ENCODE data around the gene TTLL11.
A peak's percentile ranks its signal among the peaks of the same experiment; 100 is the strongest.

TTLL11 gene

GRCh38 chr9:121862371-121863332 is 230.5 kb downstream of the TTLL11 start:
- no CpG with 5 or more reads among the region's 19 CpGs for WGBS, 2 donors (ENCODE audit: extremely low coverage in 2 of 2, insufficient read length in 2 of 2, insufficient replicate concordance in 1 of 2)
- H3K23ac ChIP-seq (ENCODE audit: low read depth, low read length, poor library complexity), result no peak overlapping the region
- H2BK5ac ChIP-seq (ENCODE audit: low read length), result no peak overlapping the region
- H4K8ac ChIP-seq (ENCODE audit: low read depth, low read length), result no peak overlapping the region
- DNase-seq (ENCODE audit: low spot score), result no peak
- H3K4me1 ChIP-seq (ENCODE audit: control insufficient read depth in 2 of 2, insufficient read depth in 1 of 2, low read depth in 1 of 2, low read length in 2 of 2), result peaks cover 9 to 11% of the 10 kb centered on the region in 2 donors
- H3K4ac ChIP-seq (ENCODE audit: low read length), result no peak overlapping the region
- no peaks in the 10 kb centered on the region for H3K36me3 ChIP-seq (replicated peaks in 1 of 2; ENCODE audit: control insufficient read depth in 2 of 2, insufficient read depth in 2 of 2, low read length in 2 of 2)
- H2BK120ac ChIP-seq (ENCODE audit: low read depth, low read length), result no peak overlapping the region
- H3K4me3 ChIP-seq (ENCODE audit: low read length in 2 of 2), result no peak overlapping the region
- no peak overlapping the region for H3K18ac ChIP-seq (ENCODE audit: low read length)
- no peaks in the 10 kb centered on the region for H3K79me1 ChIP-seq (ENCODE audit: low read depth, low read length)
- H4K91ac ChIP-seq (ENCODE audit: low read depth, low read length, poor library complexity), result no peak overlapping the region
- no peak overlapping the region for H3K14ac ChIP-seq (ENCODE audit: low read length)
- H2AFZ ChIP-seq (ENCODE audit: low read length), result no peak overlapping the region
- no peak overlapping the region for H2BK12ac ChIP-seq (ENCODE audit: low read length)
- no peaks in the 10 kb centered on the region for H3K9me3 ChIP-seq (replicated peaks in 1 of 2; ENCODE audit: control insufficient read depth in 2 of 2, insufficient read depth in 1 of 2, low read depth in 1 of 2, low read length in 2 of 2)
- peaks cover 0 to 71% (median 0%) of the 10 kb centered on the region in 3 experiments for H3K27me3 ChIP-seq (ENCODE audit: control insufficient read depth in 3 of 3, insufficient read depth in 3 of 3, low read depth in 1 of 3, low read length in 3 of 3)
- no peak overlapping the region for H2BK15ac ChIP-seq (ENCODE audit: low read length)
- H3K9ac ChIP-seq (ENCODE audit: low read depth, low read length, poor library complexity), result no peak overlapping the region
- H2AK5ac ChIP-seq (ENCODE audit: low read depth, low read length), result no peak overlapping the region
- H3K27ac ChIP-seq (replicated peaks; ENCODE audit: low read length), result no peak overlapping the region
- H3K4me2 ChIP-seq (ENCODE audit: insufficient read depth, low read length, poor library complexity, severe bottlenecking), result no peak overlapping the region

GRCh38 chr9:121861501-121862180 is 231.5 kb downstream of the TTLL11 start:
- Histone ChIP-seq H3K4me3 (ENCODE audit: low read length in 2 of 2) (no peak overlapping the region), H2AK5ac (ENCODE audit: low read depth, low read length) (no peak overlapping the region), H3K4me1 (ENCODE audit: control insufficient read depth in 2 of 2, insufficient read depth in 1 of 2, low read depth in 1 of 2, low read length in 2 of 2) (peaks cover 9 to 11% of the 10 kb centered on the region in 2 donors), H3K36me3 (replicated peaks in 1 of 2; ENCODE audit: control insufficient read depth in 2 of 2, insufficient read depth in 2 of 2, low read length in 2 of 2) (no peaks in the 10 kb centered on the region), H2BK12ac (ENCODE audit: low read length) (no peak overlapping the region), H3K18ac (ENCODE audit: low read length) (peak overlapping the region; percentile 50), H3K14ac (ENCODE audit: low read length) (peak overlapping the region; percentile 11), H3K27me3 (ENCODE audit: control insufficient read depth in 3 of 3, insufficient read depth in 3 of 3, low read depth in 1 of 3, low read length in 3 of 3) (peaks cover 0 to 68% (median 0%) of the 10 kb centered on the region in 3 experiments), H3K4ac (ENCODE audit: low read length) (no peak overlapping the region), H2AFZ (ENCODE audit: low read length) (no peak overlapping the region), H3K27ac (replicated peaks; ENCODE audit: low read length) (no peak overlapping the region), H4K91ac (ENCODE audit: low read depth, low read length, poor library complexity) (no peak overlapping the region), H2BK15ac (ENCODE audit: low read length) (no peak overlapping the region), H2BK5ac (ENCODE audit: low read length) (no peak overlapping the region), H3K9me3 (replicated peaks in 1 of 2; ENCODE audit: control insufficient read depth in 2 of 2, insufficient read depth in 1 of 2, low read depth in 1 of 2, low read length in 2 of 2) (no peaks in the 10 kb centered on the region), H3K9ac (ENCODE audit: low read depth, low read length, poor library complexity) (no peak overlapping the region), H3K4me2 (ENCODE audit: insufficient read depth, low read length, poor library complexity, severe bottlenecking) (no peak overlapping the region), H3K79me1 (ENCODE audit: low read depth, low read length) (no peaks in the 10 kb centered on the region), H4K8ac (ENCODE audit: low read depth, low read length) (no peak overlapping the region), H2BK120ac (ENCODE audit: low read depth, low read length) (no peak overlapping the region), H3K23ac (ENCODE audit: low read depth, low read length, poor library complexity) (no peak overlapping the region)
- no peak for DNase-seq (ENCODE audit: low spot score)
- no CpG with 5 or more reads among the region's 4 CpGs for WGBS, 2 donors (ENCODE audit: extremely low coverage in 2 of 2, insufficient read length in 2 of 2, insufficient replicate concordance in 1 of 2)

GRCh38 chr9:121860744-121861143 is 232.4 kb downstream of the TTLL11 start:
- no peak for DNase-seq (ENCODE audit: low spot score)
- no CpG with 5 or more reads among the region's 2 CpGs for WGBS, 2 donors (ENCODE audit: extremely low coverage in 2 of 2, insufficient read length in 2 of 2, insufficient replicate concordance in 1 of 2)

GRCh38 chr9:121860213-121860612 is 232.9 kb downstream of the TTLL11 start:
- DNase-seq (ENCODE audit: low spot score), result no peak
- Histone ChIP-seq H3K4me1 (ENCODE audit: control insufficient read depth in 2 of 2, insufficient read depth in 1 of 2, low read depth in 1 of 2, low read length in 2 of 2) (peaks cover 7 to 11% of the 10 kb centered on the region in 2 donors), H2AFZ (ENCODE audit: low read length) (no peak overlapping the region), H2BK15ac (ENCODE audit: low read length) (no peak overlapping the region), H3K36me3 (replicated peaks in 1 of 2; ENCODE audit: control insufficient read depth in 2 of 2, insufficient read depth in 2 of 2, low read length in 2 of 2) (no peaks in the 10 kb centered on the region), H2BK5ac (ENCODE audit: low read length) (no peak overlapping the region), H3K9ac (ENCODE audit: low read depth, low read length, poor library complexity) (no peak overlapping the region), H3K4ac (ENCODE audit: low read length) (no peak overlapping the region), H3K4me3 (ENCODE audit: low read length in 2 of 2) (no peak overlapping the region), H3K79me1 (ENCODE audit: low read depth, low read length) (no peaks in the 10 kb centered on the region), H3K14ac (ENCODE audit: low read length) (no peak overlapping the region), H2AK5ac (ENCODE audit: low read depth, low read length) (no peak overlapping the region), H3K4me2 (ENCODE audit: insufficient read depth, low read length, poor library complexity, severe bottlenecking) (no peak overlapping the region), H3K9me3 (replicated peaks in 1 of 2; ENCODE audit: control insufficient read depth in 2 of 2, insufficient read depth in 1 of 2, low read depth in 1 of 2, low read length in 2 of 2) (no peaks in the 10 kb centered on the region), H3K27ac (replicated peaks; ENCODE audit: low read length) (no peak overlapping the region), H3K27me3 (ENCODE audit: control insufficient read depth in 3 of 3, insufficient read depth in 3 of 3, low read depth in 1 of 3, low read length in 3 of 3) (peaks cover 0 to 66% (median 0%) of the 10 kb centered on the region in 3 experiments), H2BK120ac (ENCODE audit: low read depth, low read length) (no peak overlapping the region), H4K91ac (ENCODE audit: low read depth, low read length, poor library complexity) (no peak overlapping the region), H4K8ac (ENCODE audit: low read depth, low read length) (no peak overlapping the region), H3K23ac (ENCODE audit: low read depth, low read length, poor library complexity) (no peak overlapping the region), H3K18ac (ENCODE audit: low read length) (no peak overlapping the region), H2BK12ac (ENCODE audit: low read length) (no peak overlapping the region)
- no CpG with 5 or more reads among the region's 3 CpGs for WGBS, 2 donors (ENCODE audit: extremely low coverage in 2 of 2, insufficient read length in 2 of 2, insufficient replicate concordance in 1 of 2)

More at GRCh38 chr9:121860744-121861143, 232.4 kb downstream of the TTLL11 start:
- no peak overlapping the region for H2AK5ac ChIP-seq (ENCODE audit: low read depth, low read length)
- no peak overlapping the region for H2BK15ac ChIP-seq (ENCODE audit: low read length)
- peaks cover 0 to 66% (median 0%) of the 10 kb centered on the region in 3 experiments for H3K27me3 ChIP-seq (ENCODE audit: control insufficient read depth in 3 of 3, insufficient read depth in 3 of 3, low read depth in 1 of 3, low read length in 3 of 3)
- H3K23ac ChIP-seq (ENCODE audit: low read depth, low read length, poor library complexity), result no peak overlapping the region
- no peak overlapping the region for H3K18ac ChIP-seq (ENCODE audit: low read length)
- no peak overlapping the region for H3K4me2 ChIP-seq (ENCODE audit: insufficient read depth, low read length, poor library complexity, severe bottlenecking)
- peaks cover 9 to 11% of the 10 kb centered on the region in 2 donors for H3K4me1 ChIP-seq (ENCODE audit: control insufficient read depth in 2 of 2, insufficient read depth in 1 of 2, low read depth in 1 of 2, low read length in 2 of 2)
- H2BK5ac ChIP-seq (ENCODE audit: low read length), result no peak overlapping the region
- no peak overlapping the region for H3K14ac ChIP-seq (ENCODE audit: low read length)
- H3K36me3 ChIP-seq (replicated peaks in 1 of 2; ENCODE audit: control insufficient read depth in 2 of 2, insufficient read depth in 2 of 2, low read length in 2 of 2), result no peaks in the 10 kb centered on the region
- H3K4me3 ChIP-seq (ENCODE audit: low read length in 2 of 2), result no peak overlapping the region
- H3K9ac ChIP-seq (ENCODE audit: low read depth, low read length, poor library complexity), result no peak overlapping the region
- no peak overlapping the region for H4K91ac ChIP-seq (ENCODE audit: low read depth, low read length, poor library complexity)
- H3K79me1 ChIP-seq (ENCODE audit: low read depth, low read length), result no peaks in the 10 kb centered on the region
- H3K9me3 ChIP-seq (replicated peaks in 1 of 2; ENCODE audit: control insufficient read depth in 2 of 2, insufficient read depth in 1 of 2, low read depth in 1 of 2, low read length in 2 of 2), result no peaks in the 10 kb centered on the region
- H3K27ac ChIP-seq (replicated peaks; ENCODE audit: low read length), result no peak overlapping the region
- no peak overlapping the region for H3K4ac ChIP-seq (ENCODE audit: low read length)
- H2BK120ac ChIP-seq (ENCODE audit: low read depth, low read length), result no peak overlapping the region
- H4K8ac ChIP-seq (ENCODE audit: low read depth, low read length), result no peak overlapping the region
- H2BK12ac ChIP-seq (ENCODE audit: low read length), result no peak overlapping the region
- H2AFZ ChIP-seq (ENCODE audit: low read length), result no peak overlapping the region
